HepG2 (cell line): ENCODE data around the gene TCF12. TPM values are rescaled to one million over a fixed set of nuclear protein-coding genes. Genes with fewer than 3 reads are reported as not detected.

Source experiments
- ATAC-seq: fragments of 200-7000 bp; cut with Tn5 transposase; 3 replicates; pipeline ENCODE4 v1.9.1; 2020; ENCODE audit warnings: mild to moderate bottlenecking, moderate library complexity
- BruUV-seq: library from RNA; stranded (reverse); fragments of 400-500 nt; replicated peaks from 2 replicates; lab custom pipeline; 2021; lab: Mats Ljungman, UMichigan
- CTCF ChIA-PET: fragments of 300-600 bp; formaldehyde crosslinking; extraction: SDS; loops from one replicate; lab custom pipeline; 2021; ENCODE audit warnings: low total read pairs, inconsistent platforms, low intra/inter-chr PET ratio; lab: Yijun Ruan, JAX
- POLR2A ChIA-PET: fragments of 350-600 bp; sonication (Branson Sonifier 250); formaldehyde crosslinking; loops from one replicate; lab custom pipeline; 2020; ENCODE audit warnings: antibody characterized with exemption, inconsistent platforms; lab: Yijun Ruan, JAX
- DNase-seq: peaks from one replicate; pipeline ENCODE4 v3.0.0-alpha.2; 2015; ENCODE audit warnings: low spot score
- FAIRE-seq: peaks from 3 replicates; lab custom pipeline; 2011; peaks lifted over from hg19 to GRCh38; lab: Jason Lieb, UNC
- H2AFZ ChIP-seq: one replicate; pipeline ENCODE4 v1.6.1; 2011; ENCODE audit warnings: low read length, inconsistent platforms
- H3K27ac ChIP-seq: fragments of 300-600 bp; 3 replicates; pipeline ENCODE4 v1.8.0; 2011; ENCODE audit warnings: mixed run types, mild to moderate bottlenecking, mixed read lengths, low read length, inconsistent platforms; ENCODE audit not compliant: insufficient read depth; ENCODE audit errors: extremely low read length
- H3K27me3 ChIP-seq, 2 experiments: fragments of 200-600 bp in 1 of 2; 2 replicates in 1 of 2; 3 replicates in 1 of 2; pipeline versions ENCODE4 v1.6.0 to v1.8.0; 2011; ENCODE audit warnings: low read length in 2 of 2, mild to moderate bottlenecking in 2 of 2, moderate library complexity in 2 of 2, inconsistent platforms in 1 of 2; ENCODE audit not compliant: insufficient read depth in 2 of 2, control insufficient read depth in 1 of 2
- H3K36me3 ChIP-seq, 2 experiments: fragments of 200-600 bp in 1 of 2; replicated peaks in 1 of 2; 2 replicates in 1 of 2; 3 replicates in 1 of 2; pipeline versions ENCODE4 v1.5.1 to v1.8.0; 2011; ENCODE audit warnings: low read length in 2 of 2, inconsistent platforms in 1 of 2; ENCODE audit not compliant: insufficient read depth in 2 of 2, control insufficient read depth in 1 of 2
- H3K4me1 ChIP-seq: 2 replicates; pipeline ENCODE4 v1.5.1; 2012; ENCODE audit warnings: low read length, inconsistent platforms; ENCODE audit not compliant: insufficient read depth
- H3K4me2 ChIP-seq: 2 replicates; pipeline ENCODE4 v1.6.0; 2011; ENCODE audit warnings: low read depth, low read length, inconsistent platforms
- H3K4me3 ChIP-seq, 3 experiments: fragments of 200-600 bp in 1 of 3; sonication (generic), shearing (Covaris generic) in 1 of 3; replicated peaks in 1 of 3; 2 replicates each; pipeline ENCODE4 v1.5.1; 2011 to 2016; ENCODE audit warnings: low read length in 3 of 3, inconsistent platforms in 2 of 3, low read depth in 2 of 3, mild to moderate bottlenecking in 2 of 3, control low read depth in 1 of 3, mixed read lengths in 1 of 3; ENCODE audit not compliant: insufficient read depth in 1 of 3
- H3K79me2 ChIP-seq: one replicate; pipeline ENCODE4 v1.6.1; 2011; ENCODE audit warnings: low read length, inconsistent platforms; ENCODE audit not compliant: insufficient read depth
- H3K9ac ChIP-seq: 2 replicates; pipeline ENCODE4 v1.6.0; 2011; ENCODE audit warnings: mild to moderate bottlenecking, low read depth, low read length, inconsistent platforms; ENCODE audit not compliant: insufficient read depth
- H3K9me3 ChIP-seq: 2 replicates; pipeline ENCODE4 v1.5.1; 2012; ENCODE audit warnings: mild to moderate bottlenecking, low read length
- H4K20me1 ChIP-seq: 2 replicates; pipeline ENCODE4 v1.6.0; 2011; ENCODE audit warnings: inconsistent platforms, mild to moderate bottlenecking, low read length, moderate library complexity; ENCODE audit not compliant: insufficient read depth
- KLF12 ChIP-seq: sonication (generic); formaldehyde crosslinking; IDR thresholded peaks from 2 replicates; pipeline ENCODE4 v1.4.0; 2020; ENCODE audit warnings: missing genetic modification reagents, borderline replicate concordance
- MLLT10 ChIP-seq: sonication (generic); formaldehyde crosslinking; IDR thresholded peaks from 2 replicates; pipeline ENCODE4 v1.4.0; 2020; ENCODE audit warnings: missing genetic modification reagents
- NFKB2 ChIP-seq: sonication (generic); formaldehyde crosslinking; IDR thresholded peaks from 2 replicates; pipeline ENCODE4 v1.4.0; 2020; ENCODE audit warnings: missing genetic modification reagents, borderline replicate concordance
- RFX3 ChIP-seq: IDR thresholded peaks from 2 replicates; pipeline ENCODE4 v1.6.1; 2016; ENCODE audit warnings: missing biosample characterization, missing genetic modification reagents
- SCMH1 ChIP-seq: sonication (generic); formaldehyde crosslinking; IDR thresholded peaks from 2 replicates; pipeline ENCODE4 v1.9.0; 2021; ENCODE audit warnings: missing genetic modification reagents, mild to moderate bottlenecking, borderline replicate concordance
- SYNCRIP ChIP-seq: fragments of 200-400 bp; formaldehyde crosslinking; IDR thresholded peaks from 2 replicates; pipeline ENCODE4 v1.6.1; 2018; ENCODE audit warnings: mild to moderate bottlenecking, low read depth, low read length; ENCODE audit not compliant: insufficient read depth
- TOE1 ChIP-seq: sonication (generic); formaldehyde crosslinking; IDR thresholded peaks from 2 replicates; pipeline ENCODE4 v1.4.0; 2020; ENCODE audit warnings: mild to moderate bottlenecking, missing genetic modification reagents
- ZNF768 ChIP-seq: sonication (generic); formaldehyde crosslinking; IDR thresholded peaks from 2 replicates; pipeline ENCODE4 v1.4.0; 2020; ENCODE audit warnings: missing genetic modification reagents
- ZNF883 ChIP-seq: sonication (generic); formaldehyde crosslinking; IDR thresholded peaks from 2 replicates; pipeline ENCODE4 v1.5.1; 2020; ENCODE audit warnings: mild to moderate bottlenecking, missing genetic modification reagents; ENCODE audit errors: not compliant biosample characterization
- WGBS: methylation state at CpG from one replicate; pipeline ENCODE4 v1.1.6; 2017; ENCODE audit warnings: low lambda C conversion rate; 5-methylcytosine and 5-hydroxymethylcytosine counted together
- in situ Hi-C: cut with HindIII; loops from 2 replicates; pipeline ENCODE4 v1.10.0; 2017; ENCODE audit warnings: low pct_unique_long_range_greater_than_20kb; ENCODE audit not compliant: extremely low pct_ligation_motif_present
- intact Hi-C: fragments of 100-400 bp; cut with micrococcal nuclease; formaldehyde crosslinking; loops from one replicate; pipeline ENCODE4 v1.10.0; 2022; ENCODE audit not compliant: unreplicated experiment
- polyA plus RNA-seq, 8 experiments: library from polyadenylated mRNA; depleted of rRNA in 3 of 8; stranded (reverse) in 7 of 8; unstranded in 1 of 8; fragments of >200 nt; fragmentation: Illumina TruSeq in 4 of 8; extraction: Trizol in 4 of 8; gene quantifications; 2 replicates each; pipeline versions ENCODE4 v1.2.1 to v1.2.3, GENCODE V29; 2011 to 2016; ENCODE audit warnings: low read depth in 4 of 8, missing spikeins in 1 of 8, mixed read lengths in 1 of 8; ENCODE audit not compliant: insufficient read depth in 1 of 8
- total RNA-seq, 5 experiments: library from RNA; depleted of rRNA; stranded (reverse); fragments of >200 nt; fragmentation: Illumina TruSeq; extraction: Trizol; gene quantifications; 2 replicates each; pipeline ENCODE4 v1.2.3, GENCODE V29; 2016; ENCODE audit warnings: low read depth in 1 of 5
- TF ChIP-seq, protein P1 (sequence below): sonication (generic); formaldehyde crosslinking; IDR thresholded peaks from 2 replicates; pipeline ENCODE4 v1.4.0; 2020; ENCODE audit warnings: mild to moderate bottlenecking, missing genetic modification reagents
- TF ChIP-seq, protein P2 (sequence below): sonication (generic); formaldehyde crosslinking; IDR thresholded peaks from 2 replicates; pipeline ENCODE4 v1.5.1; 2020; ENCODE audit warnings: mild to moderate bottlenecking, missing genetic modification reagents, borderline replicate concordance
- TF ChIP-seq, protein P3 (sequence below): sonication (generic); formaldehyde crosslinking; IDR thresholded peaks from 2 replicates; pipeline ENCODE4 v1.8.0; 2022; ENCODE audit warnings: mild to moderate bottlenecking, missing genetic modification reagents; ENCODE audit not compliant: insufficient replicate concordance

TCF12 gene
- total and polyA plus RNA-seq, 2 of the 13 experiments (the other 11 are each of a cell fraction or from before 2014, with no cell fraction given), result 48.6 to 51.1 TPM

GRCh38 chr15:57227166-57227565, 308.7 kb downstream of the TCF12 start (continued):
- TF ChIP-seq, protein P1, sequence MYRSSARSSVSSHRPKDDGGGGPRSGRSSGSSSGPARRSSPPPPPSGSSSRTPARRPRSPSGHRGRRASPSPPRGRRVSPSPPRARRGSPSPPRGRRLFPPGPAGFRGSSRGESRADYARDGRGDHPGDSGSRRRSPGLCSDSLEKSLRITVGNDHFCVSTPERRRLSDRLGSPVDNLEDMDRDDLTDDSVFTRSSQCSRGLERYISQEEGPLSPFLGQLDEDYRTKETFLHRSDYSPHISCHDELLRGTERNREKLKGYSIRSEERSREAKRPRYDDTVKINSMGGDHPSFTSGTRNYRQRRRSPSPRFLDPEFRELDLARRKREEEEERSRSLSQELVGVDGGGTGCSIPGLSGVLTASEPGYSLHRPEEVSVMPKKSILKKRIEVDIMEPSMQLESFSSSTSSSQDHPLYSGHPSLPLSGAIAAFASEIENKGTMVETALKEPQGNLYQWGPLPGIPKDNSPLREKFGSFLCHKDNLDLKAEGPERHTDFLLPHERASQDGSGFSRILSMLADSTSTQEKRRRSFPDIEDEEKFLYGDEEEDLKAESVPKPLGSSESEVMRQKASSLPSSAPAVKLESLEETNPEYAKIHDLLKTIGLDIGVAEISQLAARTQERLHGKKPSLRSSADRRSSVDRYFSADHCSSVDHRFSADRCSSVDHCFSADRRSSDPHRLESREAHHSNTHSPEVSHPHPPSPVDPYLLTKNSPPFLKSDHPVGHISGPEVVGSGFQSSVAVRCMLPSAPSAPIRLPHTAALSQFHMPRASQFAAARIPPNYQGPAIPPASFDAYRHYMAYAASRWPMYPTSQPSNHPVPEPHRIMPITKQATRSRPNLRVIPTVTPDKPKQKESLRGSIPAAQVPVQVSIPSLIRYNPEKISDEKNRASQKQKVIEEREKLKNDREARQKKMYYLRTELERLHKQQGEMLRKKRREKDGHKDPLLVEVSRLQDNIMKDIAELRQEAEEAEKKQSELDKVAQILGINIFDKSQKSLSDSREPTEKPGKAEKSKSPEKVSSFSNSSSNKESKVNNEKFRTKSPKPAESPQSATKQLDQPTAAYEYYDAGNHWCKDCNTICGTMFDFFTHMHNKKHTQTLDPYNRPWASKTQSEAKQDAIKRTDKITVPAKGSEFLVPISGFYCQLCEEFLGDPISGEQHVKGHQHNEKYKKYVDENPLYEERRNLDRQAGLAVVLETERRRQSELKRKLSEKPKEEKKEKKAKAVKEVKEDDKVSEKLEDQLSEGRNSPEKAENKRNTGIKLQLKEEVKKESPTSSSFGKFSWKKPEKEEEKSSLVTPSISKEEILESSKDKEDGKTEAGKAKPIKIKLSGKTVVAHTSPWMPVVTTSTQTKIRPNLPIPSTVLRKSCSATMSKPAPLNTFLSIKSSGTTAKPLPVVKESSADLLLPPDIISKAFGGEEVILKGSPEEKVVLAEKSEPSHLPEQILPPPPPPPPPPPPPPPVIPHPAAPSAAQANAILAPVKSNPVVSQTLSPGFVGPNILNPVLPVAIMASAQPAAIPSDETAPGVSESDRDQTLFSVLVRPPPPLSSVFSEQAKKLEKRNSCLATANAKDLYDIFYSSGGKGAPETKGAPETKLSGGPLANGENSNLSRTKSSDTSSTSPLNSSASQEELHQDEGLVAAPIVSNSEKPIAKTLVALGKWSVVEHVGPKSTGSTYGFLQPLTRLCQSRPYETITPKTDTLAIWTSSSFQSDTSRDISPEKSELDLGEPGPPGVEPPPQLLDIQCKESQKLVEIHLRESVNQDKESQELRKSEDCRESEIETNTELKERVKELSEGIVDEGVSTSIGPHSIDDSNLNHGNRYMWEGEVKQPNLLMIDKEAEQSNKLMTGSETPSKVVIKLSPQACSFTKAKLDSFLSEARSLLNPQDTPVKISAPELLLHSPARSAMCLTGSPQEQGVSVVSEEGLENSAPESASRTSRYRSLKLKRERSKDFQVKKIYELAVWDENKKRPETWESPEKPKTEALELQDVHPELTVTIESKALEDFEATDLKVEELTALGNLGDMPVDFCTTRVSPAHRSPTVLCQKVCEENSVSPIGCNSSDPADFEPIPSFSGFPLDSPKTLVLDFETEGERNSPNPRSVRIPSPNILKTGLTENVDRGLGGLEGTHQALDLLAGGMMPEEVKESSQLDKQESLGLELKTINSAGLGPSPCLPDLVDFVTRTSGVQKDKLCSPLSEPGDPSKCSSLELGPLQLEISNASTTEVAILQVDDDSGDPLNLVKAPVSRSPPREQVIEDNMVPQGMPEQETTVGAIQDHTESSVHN, result no peak

DNA sequence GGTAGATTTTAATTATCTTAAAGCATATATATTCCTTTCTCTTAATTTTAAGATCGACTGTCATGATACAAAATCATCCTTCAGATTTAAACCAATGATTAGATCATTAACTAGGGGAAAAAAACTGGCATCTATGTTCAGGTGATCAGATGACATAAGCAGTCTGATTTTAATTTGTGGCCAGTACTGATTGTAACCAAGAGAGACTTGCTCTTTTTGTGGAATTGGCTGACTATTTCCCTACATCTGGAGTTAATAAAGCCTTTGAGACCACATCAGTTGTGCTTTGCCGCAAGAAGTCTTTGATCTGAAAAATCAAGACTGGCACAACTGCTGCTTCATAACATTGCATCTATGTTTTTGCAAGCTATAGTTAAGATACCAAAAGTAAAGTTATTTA, 309.5 kb downstream of the TCF12 start:
- 97% methylated on average over 2 of the region's 2 CpGs for WGBS
- POLR2A ChIA-PET, result no interaction called here
- H3K4me3 ChIP-seq, result no peak overlapping the region
- BruUV-seq, result no TSS peak
- no peaks in the 10 kb centered on the region for H3K79me2 ChIP-seq
- no peaks in the 10 kb centered on the region for H3K9me3 ChIP-seq
- intact Hi-C loops, result no loop called here
- H3K9ac ChIP-seq, result no peak overlapping the region
- no peak overlapping the region for H3K27ac ChIP-seq
- H3K4me1 ChIP-seq, result no peaks in the 10 kb centered on the region
- no peak overlapping the region for H3K4me2 ChIP-seq
- in situ Hi-C loops, result no loop called here
- H2AFZ ChIP-seq, result no peak overlapping the region
- H3K27me3 ChIP-seq, result no peaks in the 10 kb centered on the region
- DNase-seq, result no peak
- H4K20me1 ChIP-seq, result no peaks in the 10 kb centered on the region
- H3K36me3 ChIP-seq, result peaks cover 3 to 6% of the 10 kb centered on the region in 2 experiments; a peak in 2 of 5 replicates
- FAIRE-seq, result no peak
- CTCF ChIA-PET, result no interaction called here
- no peak for ATAC-seq
- no peak for TF ChIP-seq MLLT10 (CRISPR knock-in tag)
- no peak for TF ChIP-seq KLF12 (CRISPR knock-in tag)
- TF ChIP-seq, protein P2, sequence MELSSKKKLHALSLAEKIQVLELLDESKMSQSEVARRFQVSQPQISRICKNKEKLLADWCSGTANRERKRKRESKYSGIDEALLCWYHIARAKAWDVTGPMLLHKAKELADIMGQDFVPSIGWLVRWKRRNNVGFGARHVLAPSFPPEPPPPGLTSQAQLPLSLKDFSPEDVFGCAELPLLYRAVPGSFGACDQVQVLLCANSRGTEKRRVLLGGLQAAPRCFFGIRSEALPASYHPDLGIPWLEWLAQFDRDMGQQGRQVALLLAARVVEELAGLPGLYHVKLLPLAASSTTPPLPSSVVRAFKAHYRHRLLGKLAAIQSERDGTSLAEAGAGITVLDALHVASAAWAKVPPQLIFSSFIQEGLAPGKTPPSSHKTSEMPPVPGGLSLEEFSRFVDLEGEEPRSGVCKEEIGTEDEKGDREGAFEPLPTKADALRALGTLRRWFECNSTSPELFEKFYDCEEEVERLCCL (CRISPR knock-in tag), result no peak
- no peak for TF ChIP-seq ZNF883 (CRISPR knock-in tag)
- no peak for TF ChIP-seq SYNCRIP
- TF ChIP-seq SCMH1 (CRISPR knock-in tag), result no peak
- no peak for TF ChIP-seq TOE1 (CRISPR knock-in tag)
- TF ChIP-seq NFKB2 (CRISPR knock-in tag), result no peak
- TF ChIP-seq RFX3 (CRISPR knock-in tag), result no peak
- no peak for TF ChIP-seq ZNF768 (CRISPR knock-in tag)
- TF ChIP-seq, protein P3, sequence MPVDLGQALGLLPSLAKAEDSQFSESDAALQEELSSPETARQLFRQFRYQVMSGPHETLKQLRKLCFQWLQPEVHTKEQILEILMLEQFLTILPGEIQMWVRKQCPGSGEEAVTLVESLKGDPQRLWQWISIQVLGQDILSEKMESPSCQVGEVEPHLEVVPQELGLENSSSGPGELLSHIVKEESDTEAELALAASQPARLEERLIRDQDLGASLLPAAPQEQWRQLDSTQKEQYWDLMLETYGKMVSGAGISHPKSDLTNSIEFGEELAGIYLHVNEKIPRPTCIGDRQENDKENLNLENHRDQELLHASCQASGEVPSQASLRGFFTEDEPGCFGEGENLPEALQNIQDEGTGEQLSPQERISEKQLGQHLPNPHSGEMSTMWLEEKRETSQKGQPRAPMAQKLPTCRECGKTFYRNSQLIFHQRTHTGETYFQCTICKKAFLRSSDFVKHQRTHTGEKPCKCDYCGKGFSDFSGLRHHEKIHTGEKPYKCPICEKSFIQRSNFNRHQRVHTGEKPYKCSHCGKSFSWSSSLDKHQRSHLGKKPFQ, result no peak
